ENCODE data around the gene TSNAXIP1. TPM values are rescaled to one million over a fixed set of nuclear protein-coding genes. Genes with fewer than 3 reads are reported as not detected.

TSNAXIP1 gene
- total and polyA plus RNA-seq, 9 donors, result 2.4 to 13.1 (median 3.2) TPM

DNA sequence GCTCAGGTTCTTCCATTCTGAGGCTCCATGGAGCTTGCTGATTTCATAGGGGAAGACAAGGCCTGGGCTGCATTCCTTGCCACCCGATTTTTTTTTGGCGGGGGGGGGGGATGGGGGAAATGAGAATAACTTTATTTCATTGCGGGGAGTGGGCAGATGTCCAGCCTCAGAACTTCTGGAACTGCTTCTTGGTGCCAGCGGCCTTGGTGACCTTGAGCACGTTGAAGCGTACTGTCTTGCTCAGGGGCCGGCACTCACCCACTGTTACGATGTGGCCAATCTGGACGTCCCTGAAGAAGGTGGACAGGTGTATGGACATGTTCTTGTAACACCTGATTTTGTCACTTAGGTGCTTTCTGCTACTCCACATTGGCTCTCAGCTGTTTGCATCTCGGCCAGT lies 49.1 kb downstream of the TSNAXIP1 start:
- intact Hi-C loops (cut with DNase I), result no loop called here
- H3K4me1 ChIP-seq (ENCODE audit: insufficient read depth), result peaks cover 19% of the 10 kb centered on the region
- no peak overlapping the region for H3K4me3 ChIP-seq
- H3K9me3 ChIP-seq, result no peaks in the 10 kb centered on the region
- TF ChIP-seq EP300 (IDR thresholded peaks at IDR 0.05), result no peak
- TF ChIP-seq, protein P1, sequence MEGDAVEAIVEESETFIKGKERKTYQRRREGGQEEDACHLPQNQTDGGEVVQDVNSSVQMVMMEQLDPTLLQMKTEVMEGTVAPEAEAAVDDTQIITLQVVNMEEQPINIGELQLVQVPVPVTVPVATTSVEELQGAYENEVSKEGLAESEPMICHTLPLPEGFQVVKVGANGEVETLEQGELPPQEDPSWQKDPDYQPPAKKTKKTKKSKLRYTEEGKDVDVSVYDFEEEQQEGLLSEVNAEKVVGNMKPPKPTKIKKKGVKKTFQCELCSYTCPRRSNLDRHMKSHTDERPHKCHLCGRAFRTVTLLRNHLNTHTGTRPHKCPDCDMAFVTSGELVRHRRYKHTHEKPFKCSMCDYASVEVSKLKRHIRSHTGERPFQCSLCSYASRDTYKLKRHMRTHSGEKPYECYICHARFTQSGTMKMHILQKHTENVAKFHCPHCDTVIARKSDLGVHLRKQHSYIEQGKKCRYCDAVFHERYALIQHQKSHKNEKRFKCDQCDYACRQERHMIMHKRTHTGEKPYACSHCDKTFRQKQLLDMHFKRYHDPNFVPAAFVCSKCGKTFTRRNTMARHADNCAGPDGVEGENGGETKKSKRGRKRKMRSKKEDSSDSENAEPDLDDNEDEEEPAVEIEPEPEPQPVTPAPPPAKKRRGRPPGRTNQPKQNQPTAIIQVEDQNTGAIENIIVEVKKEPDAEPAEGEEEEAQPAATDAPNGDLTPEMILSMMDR (IDR thresholded peaks at IDR 0.05), result no peak
- TF ChIP-seq POLR2A (IDR thresholded peaks at IDR 0.05), result no peak
- no peak overlapping the region for H3K27ac ChIP-seq
- no peaks in the 10 kb centered on the region for H3K36me3 ChIP-seq
- 29 to 61% (median 45%) methylated on average over 10 of the region's 10 CpGs for WGBS, 3 donors
- peak in 3 of 5 donors; percentile 33 to 53 (median 49) for DNase-seq
- no peaks in the 10 kb centered on the region for H3K27me3 ChIP-seq

DNA sequence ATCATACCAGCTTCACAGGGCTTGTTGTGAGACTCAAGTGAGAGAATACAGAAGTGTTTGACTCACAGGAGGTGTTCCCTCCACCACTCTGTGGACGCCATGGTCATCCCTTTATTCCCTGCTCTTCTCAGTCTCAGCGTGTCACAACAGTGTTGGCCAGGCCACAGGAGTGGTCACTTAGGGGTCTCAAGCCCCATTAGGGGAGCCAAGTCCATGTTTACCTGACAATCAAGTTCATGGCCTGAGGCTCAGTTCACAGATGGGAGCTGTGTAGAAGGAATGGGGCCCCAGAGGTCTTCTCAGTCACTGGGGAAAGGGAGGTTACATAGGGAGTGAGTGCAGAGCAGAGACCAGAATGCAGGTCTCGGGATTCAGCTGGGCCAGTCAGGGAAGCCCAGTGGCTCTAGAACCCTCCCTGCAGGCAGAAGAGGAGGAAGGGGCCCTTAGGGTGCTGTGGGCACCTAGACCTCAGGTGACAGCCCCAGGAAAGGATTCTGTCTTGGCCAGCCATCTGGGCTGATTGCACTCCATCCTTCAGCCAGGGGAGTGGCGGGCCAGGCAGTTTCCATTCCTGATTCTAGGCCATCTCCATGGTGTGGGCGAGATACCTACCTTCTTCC lies 50.3 kb downstream of the TSNAXIP1 start:
- DNase-seq, result no peak
- Histone ChIP-seq H3K4me3 (no peak overlapping the region), H3K27me3 (no peaks in the 10 kb centered on the region), H3K4me1 (ENCODE audit: insufficient read depth) (peaks cover 19% of the 10 kb centered on the region), H3K9me3 (no peaks in the 10 kb centered on the region), H3K36me3 (no peaks in the 10 kb centered on the region), H3K27ac (no peak overlapping the region)
- intact Hi-C loops (cut with DNase I), result no loop called here
- 86 to 92% (median 91%) methylated on average over 5 of the region's 5 CpGs for WGBS, 3 donors
- TF ChIP-seq POLR2A (IDR thresholded peaks at IDR 0.05) (no peak), EP300 (IDR thresholded peaks at IDR 0.05) (no peak)
- TF ChIP-seq, protein P1 (IDR thresholded peaks at IDR 0.05), result no peak

DNA sequence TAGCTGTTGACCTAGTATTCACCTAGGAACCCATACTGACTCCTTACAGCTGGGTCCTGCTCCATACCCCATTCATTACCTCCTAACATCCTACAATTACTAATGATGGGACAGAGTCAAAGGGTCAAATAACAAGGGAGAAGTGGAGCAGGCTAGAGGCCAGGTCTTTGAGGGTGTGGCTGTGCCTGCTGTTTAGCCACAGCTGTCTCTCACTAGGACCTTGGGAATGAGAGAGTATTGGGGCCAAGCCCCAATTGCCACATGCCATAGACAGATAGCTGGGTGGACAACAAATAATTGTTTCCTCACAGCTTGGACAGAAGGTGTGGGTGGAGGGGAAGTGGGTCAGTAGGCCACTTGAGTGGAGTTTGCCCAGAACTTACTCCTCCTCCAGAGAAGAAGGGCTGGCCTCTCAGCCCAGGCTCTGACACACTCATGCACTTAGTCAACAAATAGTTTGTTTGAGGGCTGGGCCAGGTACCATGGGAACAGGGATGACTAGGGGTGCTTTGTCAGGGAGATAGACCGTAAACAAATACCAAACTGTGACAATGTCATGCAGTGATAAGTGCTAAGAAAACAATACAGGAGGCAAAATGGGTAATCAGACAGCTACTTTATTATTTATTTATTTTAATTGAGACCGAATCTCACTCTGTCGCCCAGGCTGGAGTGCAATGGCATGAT lies 51.0 kb downstream of the TSNAXIP1 start:
- intact Hi-C loops (cut with DNase I), result no loop called here

DNA sequence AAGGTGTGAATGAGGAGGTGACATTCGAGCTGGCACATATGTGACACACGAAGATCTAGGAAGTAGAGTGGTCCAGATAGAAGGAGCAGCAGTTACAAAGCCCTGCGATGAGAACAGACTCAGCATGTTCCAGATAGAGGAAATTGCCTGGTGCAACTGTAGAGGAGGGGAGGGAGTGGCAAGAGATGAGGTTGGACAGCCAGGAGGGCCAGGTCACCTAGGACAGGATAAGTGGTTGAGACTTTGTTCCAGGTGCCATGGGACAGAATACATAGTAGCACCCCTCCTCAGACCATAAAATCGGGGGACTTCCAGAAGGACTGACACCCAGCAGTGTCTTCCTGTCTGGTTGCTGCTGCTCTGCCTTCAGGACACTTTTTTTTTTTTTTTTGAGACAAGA lies 51.8 kb downstream of the TSNAXIP1 start:
- H3K4me1 ChIP-seq (ENCODE audit: insufficient read depth), result peaks cover 19% of the 10 kb centered on the region
- intact Hi-C loops (cut with DNase I), result no loop called here
- TF ChIP-seq, protein P1 (IDR thresholded peaks at IDR 0.05), result no peak
- WGBS, 3 donors, result 87 to 89% (median 87%) methylated on average over 4 of the region's 4 CpGs
- H3K4me3 ChIP-seq, result no peak overlapping the region
- H3K9me3 ChIP-seq, result no peaks in the 10 kb centered on the region
- H3K27ac ChIP-seq, result no peak overlapping the region
- DNase-seq, result no peak
- H3K36me3 ChIP-seq, result no peaks in the 10 kb centered on the region
- no peaks in the 10 kb centered on the region for H3K27me3 ChIP-seq

More for the DNA sequence above, 51.0 kb downstream of the TSNAXIP1 start:
- no peak overlapping the region for H3K27ac ChIP-seq
- TF ChIP-seq EP300 (IDR thresholded peaks at IDR 0.05) (no peak), POLR2A (IDR thresholded peaks at IDR 0.05) (no peak)
- TF ChIP-seq, protein P1 (IDR thresholded peaks at IDR 0.05), result no peak
- no peak overlapping the region for H3K4me3 ChIP-seq
- no peaks in the 10 kb centered on the region for H3K9me3 ChIP-seq
- H3K36me3 ChIP-seq, result no peaks in the 10 kb centered on the region
- peak in 1 of 5 donors; percentile 80 for DNase-seq
- peaks cover 19% of the 10 kb centered on the region for H3K4me1 ChIP-seq (ENCODE audit: insufficient read depth)
- WGBS, 3 donors, result 68 to 80% (median 78%) methylated on average over 3 of the region's 3 CpGs
- H3K27me3 ChIP-seq, result no peaks in the 10 kb centered on the region
